Activated naive CD4-positive, alpha-beta T cell treated with anti-CD3 and anti-CD28 coated beads for 36 hours (primary cell): ENCODE data around the gene RABGAP1L. TPM values are rescaled to one million over a fixed set of nuclear protein-coding genes. Genes with fewer than 3 reads are reported as not detected.
A peak's percentile ranks its signal among the peaks of the same experiment; 100 is the strongest.

ENCODE experiments used
- CTCF ChIA-PET: fragments of 350-600 bp; sonication (Branson Sonifier 250); formaldehyde crosslinking; loops from one replicate; lab custom pipeline; 2021; ENCODE audit warnings: antibody characterized with exemption; lab: Charles Lee
- DNase-seq: peaks from one replicate; pipeline ENCODE4 v3.0.0-alpha.2; 2020
- H3K27ac Mint-ChIP-seq: one replicate; pipeline ENCODE4 v1.8.0; 2021; ENCODE audit warnings: mild to moderate bottlenecking, mixed read lengths
- H3K27me3 Mint-ChIP-seq: one replicate; pipeline ENCODE4 v1.8.0; 2021; ENCODE audit warnings: low read depth, mixed read lengths
- H3K36me3 Mint-ChIP-seq: one replicate; pipeline ENCODE4 v1.8.0; 2021; ENCODE audit warnings: low read depth, mixed read lengths
- H3K4me1 Mint-ChIP-seq: one replicate; pipeline ENCODE4 v1.8.0; 2021; ENCODE audit warnings: low read depth, mixed read lengths
- H3K4me3 Mint-ChIP-seq: one replicate; pipeline ENCODE4 v1.8.0; 2021; ENCODE audit warnings: mild to moderate bottlenecking, moderate library complexity, mixed read lengths
- H3K9me3 Mint-ChIP-seq: one replicate; pipeline ENCODE4 v1.8.0; 2021; ENCODE audit warnings: mixed read lengths
- intact Hi-C: fragments of 100-400 bp; cut with micrococcal nuclease; formaldehyde crosslinking; loops from one replicate; pipeline ENCODE4 v1.15.1; 2023
- total RNA-seq, 2 experiments: library from RNA; stranded (reverse); gene quantifications; one replicate each; pipeline ENCODE4 v1.2.3, GENCODE V29; 2021

Gene RABGAP1L
- total RNA-seq, 2 experiments from 2014 or later: 16.6 TPM

GRCh38 chr1:174956086-174956485, 796.8 kb downstream of the RABGAP1L start:
- no peak overlapping the region for H3K27ac Mint-ChIP-seq
- peaks cover 25% of the 10 kb centered on the region for H3K4me1 Mint-ChIP-seq
- CTCF ChIA-PET: no interaction called here
- no peak overlapping the region for H3K4me3 Mint-ChIP-seq
- intact Hi-C loops: no loop called here
- H3K9me3 Mint-ChIP-seq: no peaks in the 10 kb centered on the region
- no peaks in the 10 kb centered on the region for H3K36me3 Mint-ChIP-seq
- no peak for DNase-seq
- H3K27me3 Mint-ChIP-seq: no peaks in the 10 kb centered on the region

GRCh38 chr1:174956976-174957375, 797.7 kb downstream of the RABGAP1L start:
- H3K36me3 Mint-ChIP-seq: no peaks in the 10 kb centered on the region
- CTCF ChIA-PET: interaction anchor here (0.7 to 1.9 kb wide), 4 partner anchors 9 to 1649 kb away, joined by 3 to 5 read pairs (median 4); no protein-coding TSS in a partner anchor
- no peak for DNase-seq
- intact Hi-C loops: no loop called here
- peaks cover 25% of the 10 kb centered on the region for H3K4me1 Mint-ChIP-seq
- H3K9me3 Mint-ChIP-seq: no peaks in the 10 kb centered on the region
- no peaks in the 10 kb centered on the region for H3K27me3 Mint-ChIP-seq
- no peak overlapping the region for H3K4me3 Mint-ChIP-seq
- H3K27ac Mint-ChIP-seq: no peak overlapping the region

- Mint-ChIP-seq H3K4me1 (peaks cover 25% of the 10 kb centered on the region), H3K9me3 (no peaks in the 10 kb centered on the region)
- intact Hi-C loops: no loop called here
Observed at GRCh38 chr1:174957829-174958228, 798.5 kb downstream of the RABGAP1L start.

DNA sequence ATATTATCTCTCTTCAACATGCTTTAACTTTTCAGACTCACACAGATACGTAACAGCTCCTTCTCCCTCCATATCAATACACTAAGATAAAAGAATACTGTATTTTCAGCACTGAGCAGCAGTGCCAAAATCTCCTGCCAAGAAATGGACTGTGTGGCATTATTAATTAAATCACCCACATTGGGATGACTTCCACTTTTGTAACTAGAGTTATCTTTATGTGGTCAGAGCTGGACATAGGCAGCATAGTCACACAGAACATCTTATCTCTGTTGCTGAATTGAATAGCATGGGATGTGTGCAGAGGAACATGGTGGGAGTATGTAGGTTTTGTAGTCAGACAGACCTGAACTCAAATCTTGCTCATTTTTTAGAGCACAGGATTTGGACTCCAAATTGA, 799.1 kb downstream of the RABGAP1L start:
- H3K27ac Mint-ChIP-seq: no peak overlapping the region
- no peak for DNase-seq
- H3K4me1 Mint-ChIP-seq: peaks cover 26% of the 10 kb centered on the region
- CTCF ChIA-PET: interaction anchor here (1.1 to 1.9 kb wide), 2 partner anchors 10 to 27 kb away, joined by 3 to 5 read pairs; no protein-coding TSS in a partner anchor
- H3K27me3 Mint-ChIP-seq: no peaks in the 10 kb centered on the region
- no peak overlapping the region for H3K4me3 Mint-ChIP-seq
- H3K36me3 Mint-ChIP-seq: no peaks in the 10 kb centered on the region
- H3K9me3 Mint-ChIP-seq: no peaks in the 10 kb centered on the region
- intact Hi-C loops: no loop called here

More at GRCh38 chr1:174957829-174958228, 798.5 kb downstream of the RABGAP1L start:
- Mint-ChIP-seq H3K36me3 (no peaks in the 10 kb centered on the region), H3K27ac (peak overlapping the region; percentile 61), H3K4me3 (no peak overlapping the region), H3K27me3 (no peaks in the 10 kb centered on the region)
- CTCF ChIA-PET: interaction anchor here (0.7 to 1.9 kb wide), 3 partner anchors 10 to 28 kb away, joined by 3 to 5 read pairs (median 3); no protein-coding TSS in a partner anchor
- DNase-seq: no peak

DNA sequence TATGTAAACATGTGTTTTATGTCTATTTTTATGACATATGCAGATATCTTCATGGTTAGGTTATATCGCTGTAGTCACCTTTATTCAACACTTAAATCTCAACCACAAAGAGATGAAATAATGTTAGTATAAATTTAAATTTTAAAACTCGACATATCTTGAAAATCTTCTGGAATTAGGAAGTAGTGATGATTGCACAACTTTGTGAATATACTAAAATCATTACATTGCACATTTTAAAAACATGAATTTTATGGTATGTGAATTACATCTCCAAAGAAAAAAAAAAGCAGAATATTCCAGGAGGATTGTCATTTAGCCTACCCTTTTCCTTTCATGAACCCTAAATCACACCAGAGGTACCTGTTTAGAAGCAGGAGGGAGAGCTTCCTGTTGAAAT, 801.0 kb downstream of the RABGAP1L start:
- Mint-ChIP-seq H3K36me3 (no peaks in the 10 kb centered on the region), H3K27me3 (no peaks in the 10 kb centered on the region), H3K27ac (no peak overlapping the region), H3K4me3 (no peak overlapping the region), H3K4me1 (peaks cover 34% of the 10 kb centered on the region), H3K9me3 (no peaks in the 10 kb centered on the region)
- CTCF ChIA-PET: interaction anchor here (1.0 kb wide), 1 partner anchor 21 kb away, joined by 3 read pairs; no protein-coding TSS in a partner anchor
- DNase-seq: no peak
- intact Hi-C loops: no loop called here

DNA sequence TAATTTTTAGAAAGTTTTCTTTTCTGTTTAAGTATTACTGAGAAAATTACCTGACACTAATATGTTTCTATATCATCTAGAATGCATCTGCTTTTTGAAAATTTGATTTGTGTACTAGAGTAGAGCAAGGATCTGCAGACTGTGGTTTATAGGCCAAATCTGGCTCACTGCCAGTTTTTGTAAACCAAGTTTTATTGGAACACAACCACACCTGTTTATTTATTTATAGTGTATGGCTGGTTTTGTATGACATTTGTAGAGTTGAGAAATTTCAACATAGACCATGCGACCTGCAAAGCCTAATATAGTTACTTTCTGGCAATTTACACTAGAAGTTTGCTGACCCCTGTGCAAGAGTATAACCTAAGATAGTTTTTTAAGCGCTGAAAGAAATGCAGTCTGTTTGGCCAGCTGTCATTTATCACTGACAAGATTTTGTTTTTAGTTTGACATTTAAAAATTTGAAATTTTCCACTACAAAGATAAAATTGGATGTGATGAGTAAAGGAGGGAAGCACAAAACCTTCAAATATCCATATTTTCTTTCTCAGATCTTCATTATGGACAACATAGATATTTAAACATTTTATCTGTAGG, 804.3 kb downstream of the RABGAP1L start:
- peaks cover 43% of the 10 kb centered on the region for H3K4me1 Mint-ChIP-seq
- CTCF ChIA-PET: interaction anchor here (0.6 to 3.0 kb wide), 2 partner anchors 19 to 162 kb away, joined by 3 to 15 read pairs; no protein-coding TSS in a partner anchor
- DNase-seq: no peak
- H3K9me3 Mint-ChIP-seq: no peaks in the 10 kb centered on the region
- no peak overlapping the region for H3K4me3 Mint-ChIP-seq
- H3K27me3 Mint-ChIP-seq: no peaks in the 10 kb centered on the region
- intact Hi-C loops: loop anchor here (1.0 kb wide), 6 partner anchors 25 to 1095 kb away; partner anchors contain the start of genes CACYBP, MRPS14 and ZBTB37
- no peak overlapping the region for H3K27ac Mint-ChIP-seq
- H3K36me3 Mint-ChIP-seq: no peaks in the 10 kb centered on the region

- Mint-ChIP-seq H3K4me1 (peaks cover 50% of the 10 kb centered on the region), H3K27ac (peak overlapping the region; percentile 88), H3K36me3 (no peaks in the 10 kb centered on the region), H3K27me3 (no peaks in the 10 kb centered on the region), H3K4me3 (peak overlapping the region; percentile 38), H3K9me3 (no peaks in the 10 kb centered on the region)
- DNase-seq: peak; percentile 28
- CTCF ChIA-PET: interaction anchor here (0.6 to 3.0 kb wide), 2 partner anchors 18 to 161 kb away, joined by 3 to 15 read pairs; no protein-coding TSS in a partner anchor
- intact Hi-C loops: loop anchor here (1.0 kb wide), 6 partner anchors 26 to 1096 kb away; partner anchors contain the start of genes CACYBP, MRPS14 and ZBTB37
Observed at GRCh38 chr1:174964261-174964971, 805.1 kb downstream of the RABGAP1L start.

- no peak for DNase-seq
- Mint-ChIP-seq H3K9me3 (no peaks in the 10 kb centered on the region), H3K4me3 (peak overlapping the region; percentile 38), H3K4me1 (peaks cover 56% of the 10 kb centered on the region), H3K27me3 (no peaks in the 10 kb centered on the region), H3K27ac (peak overlapping the region; percentile 88), H3K36me3 (no peaks in the 10 kb centered on the region)
- CTCF ChIA-PET: interaction anchor here (3.0 kb wide), 1 partner anchor 17 kb away, joined by 15 read pairs; no protein-coding TSS in a partner anchor
- intact Hi-C loops: loop anchor here (1.0 kb wide), 6 partner anchors 27 to 1097 kb away; partner anchors contain the start of genes CACYBP, MRPS14 and ZBTB37
Observed at GRCh38 chr1:174964972-174965361, 805.6 kb downstream of the RABGAP1L start.

DNA sequence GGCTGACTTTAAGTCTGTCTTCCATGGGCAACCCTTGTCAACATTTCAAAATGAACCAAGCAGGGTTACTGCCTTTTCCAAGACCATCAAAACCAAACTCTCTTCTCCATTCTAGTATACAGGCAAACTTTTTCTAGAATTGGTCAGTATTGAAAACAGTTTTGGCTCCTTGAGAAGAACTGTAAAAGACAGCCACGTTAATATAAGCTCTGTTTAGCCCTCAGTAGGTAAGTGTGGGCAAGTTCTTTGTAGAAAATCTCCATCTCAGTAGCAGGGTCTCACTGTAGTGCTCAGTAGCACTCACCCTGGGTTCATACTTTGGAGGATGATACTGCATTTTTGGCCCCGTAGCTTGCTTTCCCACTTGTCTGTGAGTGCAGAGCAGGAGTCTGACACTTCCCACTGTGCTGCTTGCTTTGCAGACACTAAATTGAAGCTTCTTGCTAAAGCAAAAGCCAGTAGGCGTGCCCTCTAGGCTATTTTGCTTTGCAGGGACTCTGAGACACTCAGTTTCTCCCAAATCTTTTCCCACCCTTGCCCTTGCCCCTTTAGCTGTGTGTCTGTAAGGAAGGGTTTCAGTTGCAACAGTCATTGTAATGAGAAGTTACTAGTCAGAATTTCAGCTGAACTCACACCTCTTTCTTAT, 806.2 kb downstream of the RABGAP1L start:
- H3K4me1 Mint-ChIP-seq: peaks cover 59% of the 10 kb centered on the region
- H3K36me3 Mint-ChIP-seq: no peaks in the 10 kb centered on the region
- H3K27me3 Mint-ChIP-seq: no peaks in the 10 kb centered on the region
- no peaks in the 10 kb centered on the region for H3K9me3 Mint-ChIP-seq
- peak overlapping the region; percentile 38 for H3K4me3 Mint-ChIP-seq
- intact Hi-C loops: no loop called here
- CTCF ChIA-PET: interaction anchor here (0.8 to 3.0 kb wide), 3 partner anchors 17 to 52 kb away, joined by 3 to 15 read pairs (median 4); no protein-coding TSS in a partner anchor
- peak overlapping the region; percentile 88 for H3K27ac Mint-ChIP-seq
- peak; percentile 17 for DNase-seq

- CTCF ChIA-PET: interaction anchor here (0.8 to 3.0 kb wide), 3 partner anchors 16 to 53 kb away, joined by 3 to 15 read pairs (median 4); no protein-coding TSS in a partner anchor
- peak overlapping the region; percentile 13 for H3K27ac Mint-ChIP-seq
- DNase-seq: no peak
- no peaks in the 10 kb centered on the region for H3K9me3 Mint-ChIP-seq
- intact Hi-C loops: no loop called here
- H3K4me1 Mint-ChIP-seq: peaks cover 59% of the 10 kb centered on the region
- H3K36me3 Mint-ChIP-seq: no peaks in the 10 kb centered on the region
- H3K27me3 Mint-ChIP-seq: no peaks in the 10 kb centered on the region
- H3K4me3 Mint-ChIP-seq: peak overlapping the region; percentile 38
Observed at GRCh38 chr1:174966008-174966572, 806.8 kb downstream of the RABGAP1L start.

DNA sequence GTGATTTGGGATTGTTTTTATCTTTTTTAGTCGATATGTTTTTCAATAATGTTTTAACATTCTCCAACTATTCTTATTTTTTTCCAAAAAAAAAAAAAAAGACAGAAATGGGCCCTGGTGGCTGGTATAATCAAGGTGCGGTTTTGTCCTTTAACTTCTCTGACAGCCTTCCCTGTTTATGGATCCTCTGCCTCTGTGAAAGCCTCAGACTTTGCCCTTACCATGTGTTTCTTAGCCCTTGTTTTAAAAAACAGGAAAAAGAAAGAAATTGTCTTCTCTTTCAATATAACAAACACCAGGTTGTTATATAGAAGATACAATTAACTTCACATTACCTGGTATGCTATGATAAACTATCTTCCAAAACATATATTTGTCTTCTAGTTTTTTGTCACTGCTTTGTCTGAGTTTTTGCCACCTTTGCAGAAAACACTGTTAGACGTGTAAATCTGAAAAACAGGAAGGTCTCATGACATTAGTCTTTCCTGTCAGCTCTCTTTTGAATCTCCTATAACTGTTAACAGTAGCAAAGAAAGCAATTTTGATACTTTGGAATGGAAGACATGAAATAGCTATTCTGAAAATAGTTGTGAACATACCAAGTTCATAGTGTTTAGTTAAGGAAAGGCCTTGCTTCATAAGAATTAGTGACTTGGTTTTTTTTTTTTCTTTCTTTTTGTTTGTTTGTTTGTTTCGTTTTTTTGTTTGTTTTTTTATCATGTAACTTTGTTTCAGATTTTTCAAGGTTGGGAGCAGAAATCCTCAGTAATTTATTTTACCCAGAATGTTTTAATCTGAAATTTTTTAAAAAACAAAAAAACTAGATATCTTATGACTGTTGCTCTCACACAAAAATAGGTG, 808.8 kb downstream of the RABGAP1L start:
- Mint-ChIP-seq H3K27me3 (no peaks in the 10 kb centered on the region), H3K27ac (peak overlapping the region; percentile 86), H3K4me1 (peaks cover 68% of the 10 kb centered on the region), H3K4me3 (no peak overlapping the region), H3K36me3 (no peaks in the 10 kb centered on the region), H3K9me3 (no peaks in the 10 kb centered on the region)
- no peak for DNase-seq
- intact Hi-C loops: loop anchor here (1.0 to 2.0 kb wide), 8 partner anchors 8 to 809 kb away; partner anchors contain the start of genes CACYBP, MRPS14 and RABGAP1L
- CTCF ChIA-PET: interaction anchor here (0.6 to 1.5 kb wide), 6 partner anchors 9 to 351 kb away, joined by 3 to 5 read pairs (median 4); no protein-coding TSS in a partner anchor
